Smooth muscle cell (in vitro differentiated cells): ENCODE results near the gene HMCN1. TPM values are rescaled to one million over a fixed set of nuclear protein-coding genes. Genes with fewer than 3 reads are reported as not detected.
"Not testable (repeated sequence)": the region's sequence is repeated elsewhere in the genome, so short reads cannot be mapped to it uniquely, and the experiment has no call there.

ENCODE experiments used
- DNase-seq: peaks from one replicate; lab custom pipeline; 2025; ENCODE audit not compliant: unreplicated experiment; lab: John Stamatoyannopoulos, UW
- H2AFZ ChIP-seq: fragments of 200-600 bp; sonication (generic); 2 replicates; pipeline ENCODE4 v1.6.0; 2016; ENCODE audit warnings: antibody characterized with exemption, low read depth, mild to moderate bottlenecking
- H3F3A ChIP-seq: fragments of 200-600 bp; sonication (generic); 2 replicates; pipeline ENCODE4 v1.6.0; 2017; ENCODE audit warnings: antibody characterized with exemption, low read depth
- H3K27ac ChIP-seq: fragments of 200-600 bp; sonication (generic); 2 replicates; pipeline ENCODE4 v1.5.1; 2016; ENCODE audit warnings: low read depth, mild to moderate bottlenecking
- H3K27me3 ChIP-seq: fragments of 200-600 bp; sonication (generic); 2 replicates; pipeline ENCODE4 v1.6.1; 2016; ENCODE audit warnings: low read depth, mild to moderate bottlenecking
- H3K36me3 ChIP-seq: fragments of 200-600 bp; sonication (generic); 2 replicates; pipeline ENCODE4 v1.5.1; 2016; ENCODE audit warnings: low read depth
- H3K4me1 ChIP-seq: fragments of 200-600 bp; sonication (generic); 2 replicates; pipeline ENCODE4 v1.5.1; 2016; ENCODE audit warnings: low read depth
- H3K4me2 ChIP-seq: fragments of 200-600 bp; sonication (generic); 2 replicates; pipeline ENCODE4 v1.6.0; 2016; ENCODE audit warnings: mild to moderate bottlenecking
- H3K4me3 ChIP-seq: fragments of 200-600 bp; sonication (generic); 2 replicates; pipeline ENCODE4 v1.5.1; 2016; ENCODE audit warnings: mild to moderate bottlenecking
- H3K79me2 ChIP-seq: fragments of 200-600 bp; sonication (generic); 2 replicates; pipeline ENCODE4 v1.6.0; 2016; ENCODE audit warnings: low read depth, mild to moderate bottlenecking
- H3K9ac ChIP-seq: fragments of 200-600 bp; sonication (generic); 2 replicates; pipeline ENCODE4 v1.6.0; 2016; ENCODE audit warnings: low read depth
- H3K9me3 ChIP-seq: fragments of 200-600 bp; sonication (generic); replicated peaks from 2 replicates; pipeline ENCODE4 v1.5.1; 2016; ENCODE audit warnings: low read depth
- H4K20me1 ChIP-seq: fragments of 200-600 bp; sonication (generic); 2 replicates; pipeline ENCODE4 v1.6.0; 2016; ENCODE audit warnings: low read depth
- CTCF ChIP-seq: fragments of 200-600 bp; sonication (generic); IDR thresholded peaks from 2 replicates; pipeline ENCODE4 v1.5.1; 2017; ENCODE audit warnings: borderline replicate concordance, mild to moderate bottlenecking, antibody characterized with exemption; ENCODE audit not compliant: insufficient read depth, poor library complexity, severe bottlenecking
- WGBS: methylation state at CpG from one replicate; pipeline ENCODE4 v1.1.7; 2016; ENCODE audit warnings: low lambda C conversion rate; 5-methylcytosine and 5-hydroxymethylcytosine counted together
- polyA plus RNA-seq: library from polyadenylated mRNA; unstranded; fragments of >200 nt; fragmentation: Nextera tagmentation; extraction: Ambion mirVana; gene quantifications from 2 replicates; pipeline ENCODE4 v1.2.1, GENCODE V29; 2016
- total RNA-seq: library from RNA; depleted of rRNA; stranded (reverse); fragments of >200 nt; gene quantifications from 2 replicates; pipeline ENCODE4 v1.2.3, GENCODE V29; 2014

The HMCN1 gene
- total and polyA plus RNA-seq, 2 experiments from 2014 or later, result 18.9 to 118 TPM

- Histone ChIP-seq H4K20me1 (no peaks in the 10 kb centered on the region), H3K36me3 (no peaks in the 10 kb centered on the region), H3K4me2 (peak overlapping the region; percentile 41), H3K4me1 (peaks cover 29% of the 10 kb centered on the region), H3K27ac (peak overlapping the region; percentile 40), H3K9ac (no peak overlapping the region), H3F3A (peaks cover 22% of the 10 kb centered on the region), H3K9me3 (no peaks in the 10 kb centered on the region), H3K27me3 (no peaks in the 10 kb centered on the region), H3K4me3 (no peak overlapping the region), H2AFZ (no peak overlapping the region), H3K79me2 (no peaks in the 10 kb centered on the region)
- WGBS, result 90% methylated on average over 4 of the region's 4 CpGs
- TF ChIP-seq CTCF, result no peak
- DNase-seq, result no peak
Observed at GRCh38 chr1:186208405-186209129, 474.4 kb downstream of the HMCN1 start.

- Histone ChIP-seq H3K9ac (no peak overlapping the region), H3K9me3 (no peaks in the 10 kb centered on the region), H4K20me1 (no peaks in the 10 kb centered on the region), H3K36me3 (no peaks in the 10 kb centered on the region), H3K4me2 (no peak overlapping the region), H3K4me3 (no peak overlapping the region), H2AFZ (no peak overlapping the region), H3K27me3 (no peaks in the 10 kb centered on the region), H3K4me1 (peaks cover 29% of the 10 kb centered on the region), H3K79me2 (no peaks in the 10 kb centered on the region), H3K27ac (no peak overlapping the region), H3F3A (peaks cover 22% of the 10 kb centered on the region)
- TF ChIP-seq CTCF, result no peak
- 94% methylated on average over 10 of the region's 10 CpGs for WGBS
- DNase-seq, result no peak
Observed at GRCh38 chr1:186210258-186210657, 476.1 kb downstream of the HMCN1 start.

GRCh38 chr1:186211583-186211982, 477.4 kb downstream of the HMCN1 start:
- not testable (repeated sequence) for H3K27ac ChIP-seq, H3K27me3 ChIP-seq, DNase-seq, H3K4me3 ChIP-seq, H3K4me2 ChIP-seq, H3K79me2 ChIP-seq, H3K9ac ChIP-seq, H4K20me1 ChIP-seq, H3K36me3 ChIP-seq, H3K9me3 ChIP-seq, H2AFZ ChIP-seq
- H3F3A ChIP-seq, result peaks cover 19% of the 10 kb centered on the region
- peaks cover 25% of the 10 kb centered on the region for H3K4me1 ChIP-seq

- no peak for DNase-seq
- WGBS, result 52% methylated on average over 4 of the region's 4 CpGs
- H2AFZ ChIP-seq, result peak overlapping the region; percentile 72
Observed at GRCh38 chr1:186212568-186213224, 478.5 kb downstream of the HMCN1 start.

More at GRCh38 chr1:186212568-186213224, 478.5 kb downstream of the HMCN1 start:
- Histone ChIP-seq H3K27me3 (no peaks in the 10 kb centered on the region), H4K20me1 (no peaks in the 10 kb centered on the region), H3K36me3 (no peaks in the 10 kb centered on the region), H3F3A (peaks cover 10% of the 10 kb centered on the region), H3K4me2 (no peak overlapping the region), H3K4me3 (no peak overlapping the region), H3K9me3 (no peaks in the 10 kb centered on the region), H3K79me2 (no peaks in the 10 kb centered on the region), H3K4me1 (peaks cover 15% of the 10 kb centered on the region), H3K27ac (peak overlapping the region; percentile 5), H3K9ac (no peak overlapping the region)
- peak; percentile 92 for TF ChIP-seq CTCF
